SKM-1 treated with dmso at 0.1 percent for 144 hours (cell line): ENCODE results near the gene KCNC3.

Experiments
- DNase-seq: peaks from one replicate; lab custom pipeline; 2025; ENCODE audit not compliant: unreplicated experiment; lab: John Stamatoyannopoulos, UW

The KCNC3 gene

DNA sequence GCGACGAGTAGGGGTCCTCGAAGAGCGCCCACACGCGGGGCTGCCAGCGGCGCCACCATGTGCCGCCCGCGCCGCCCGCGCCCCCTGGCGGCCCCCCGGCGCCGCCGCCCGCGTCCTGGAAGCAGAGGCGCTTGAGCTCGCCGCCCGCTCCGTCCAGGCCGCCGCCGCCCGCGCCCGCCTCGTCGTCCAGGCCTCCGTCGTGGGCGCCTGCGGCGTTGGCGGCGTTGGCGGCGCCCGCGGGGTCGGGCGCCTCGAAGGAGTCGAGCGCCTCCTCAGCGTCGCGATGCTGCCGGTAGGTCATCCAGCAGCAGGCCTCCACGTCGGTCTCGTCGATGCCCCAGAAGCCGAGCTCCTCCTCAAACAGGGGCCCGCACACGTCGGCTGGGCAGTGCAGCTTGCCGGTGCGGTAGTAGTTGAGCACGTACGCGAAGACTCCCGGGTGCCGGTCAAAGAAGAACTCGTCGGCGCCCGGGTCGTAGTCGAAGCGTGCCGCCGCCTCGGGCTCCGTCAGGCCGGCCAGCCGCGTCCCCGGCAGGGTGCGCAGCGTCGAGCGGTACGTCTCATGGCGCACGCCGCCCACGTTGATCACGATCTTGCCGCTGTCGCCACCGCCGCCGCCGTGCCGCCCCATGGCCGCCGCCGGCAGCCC, 829 bp downstream of the KCNC3 start:
- DNase-seq, result no peak

DNA sequence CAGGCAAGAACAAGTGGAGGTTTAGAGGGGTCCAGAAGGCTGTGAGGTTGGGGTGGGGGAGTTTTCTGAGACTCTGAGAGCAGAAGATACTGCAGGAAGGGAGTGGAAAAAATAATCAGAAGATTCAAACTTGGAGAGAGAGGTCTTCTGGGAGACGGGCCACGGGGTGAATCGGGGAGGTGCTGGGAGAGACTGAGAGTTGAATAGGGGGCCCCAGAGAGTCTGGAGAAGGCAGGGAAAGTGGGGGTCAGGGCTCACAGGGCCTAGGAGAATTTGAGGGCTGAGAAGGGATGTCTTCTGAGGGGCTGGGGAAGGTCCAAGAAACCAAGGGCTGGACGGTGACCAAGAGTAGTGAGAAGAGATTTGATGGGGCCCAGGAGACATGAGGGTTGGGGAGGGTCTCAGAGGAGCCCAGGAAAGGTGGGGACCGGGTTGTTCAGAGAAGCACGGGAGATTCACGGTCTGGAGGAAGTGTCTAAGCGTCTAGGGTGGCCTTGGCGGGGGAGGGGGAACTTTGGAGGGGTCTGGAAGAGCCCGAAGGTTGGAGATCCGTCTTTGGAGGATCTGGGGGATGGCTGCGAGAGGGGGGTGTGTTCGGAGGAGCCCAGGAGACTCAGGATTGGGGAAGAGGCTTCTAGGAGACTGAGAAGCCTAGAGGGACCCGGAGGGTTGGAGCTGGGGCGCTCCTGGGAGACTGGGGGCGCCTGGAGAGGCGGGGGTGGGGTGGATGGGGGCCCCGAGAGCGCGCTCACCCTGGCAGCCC, 1.5 kb downstream of the KCNC3 start:
- DNase-seq, result no peak

DNA sequence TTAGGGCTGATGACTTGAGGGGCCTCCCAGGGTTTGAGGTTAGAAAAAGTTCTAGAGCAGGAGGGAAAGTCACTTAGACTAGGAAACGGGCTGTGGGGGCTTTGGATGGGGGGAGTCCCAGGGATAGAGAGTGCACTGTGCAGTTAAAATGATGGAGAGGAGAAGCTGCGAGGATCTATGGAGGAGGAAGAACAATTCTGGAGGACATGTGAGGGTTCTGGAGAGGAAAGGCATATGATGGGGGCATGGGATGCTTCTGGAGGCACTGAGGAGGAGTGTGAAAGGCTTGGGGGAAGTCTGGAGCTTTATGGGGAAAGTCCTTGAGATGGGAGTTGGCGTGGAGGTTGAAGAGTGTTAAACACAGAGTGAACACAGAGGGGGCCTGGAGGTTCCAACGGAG, 2.2 kb downstream of the KCNC3 start:
- no peak for DNase-seq

DNA sequence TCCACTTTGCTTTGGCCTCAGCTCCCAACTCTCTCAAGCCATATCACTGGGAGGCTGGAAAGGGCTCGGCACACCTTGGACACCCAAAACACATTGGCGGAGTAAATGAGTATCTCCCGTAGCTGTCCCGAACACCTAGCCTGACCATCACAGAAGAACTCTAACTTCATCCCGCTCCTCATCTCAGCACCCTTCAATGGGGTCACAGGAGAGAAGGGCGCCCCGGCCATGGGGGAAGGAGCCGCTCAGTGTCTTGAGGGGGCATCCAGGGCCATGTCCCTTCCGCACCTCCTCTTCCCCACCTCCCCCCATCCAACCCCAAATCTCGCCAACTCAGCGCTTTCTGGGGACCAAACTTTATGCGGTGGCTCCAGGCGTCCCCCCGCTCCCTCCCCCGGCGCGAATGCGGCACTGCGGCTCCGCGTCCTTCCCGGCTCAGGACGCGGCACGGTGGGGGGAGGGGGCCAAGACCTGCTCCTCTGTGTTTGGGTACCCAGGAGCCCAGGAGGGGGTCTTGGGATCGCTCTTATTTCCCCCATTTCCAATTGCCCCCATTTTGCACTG, 3.0 kb downstream of the KCNC3 start:
- DNase-seq, result no peak

DNA sequence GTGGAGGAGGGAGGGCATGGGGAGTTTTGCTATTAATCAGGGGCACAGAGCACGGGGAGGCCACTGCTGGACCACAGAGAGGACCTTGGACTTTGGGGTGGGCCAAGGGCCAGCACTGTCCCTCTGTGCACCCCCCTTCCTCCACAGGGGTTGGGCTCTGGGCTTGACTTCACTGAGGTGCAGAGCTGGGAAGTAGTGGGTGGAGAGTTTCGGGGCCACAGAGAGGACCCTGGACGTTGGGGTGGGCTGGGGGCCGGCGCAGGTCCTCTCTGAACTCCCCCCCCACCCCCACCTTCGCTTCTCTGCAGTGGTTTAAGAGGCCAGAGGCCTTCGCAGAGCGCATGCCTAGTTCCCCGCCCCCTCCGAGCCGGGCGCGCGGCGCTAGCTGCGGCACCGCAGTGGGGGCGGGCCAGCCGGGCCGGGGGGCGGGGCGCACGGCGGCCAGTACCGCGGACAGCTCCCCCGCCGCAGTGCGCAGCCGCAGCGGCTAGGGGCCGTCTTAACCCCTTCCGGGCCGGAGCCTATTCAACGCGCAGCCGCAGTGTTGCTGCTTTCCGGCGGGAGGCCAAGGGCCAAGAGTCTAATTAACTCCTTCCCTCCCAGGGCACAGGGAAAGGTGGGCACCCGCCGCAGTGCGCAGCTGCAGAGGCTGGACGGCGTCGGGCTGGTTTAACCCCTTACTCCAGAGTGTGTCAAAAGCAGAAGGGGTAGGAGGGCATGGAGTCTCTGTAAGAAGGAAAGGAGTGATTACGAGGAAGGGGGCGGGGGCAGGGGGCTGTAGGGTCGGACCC, 3.7 kb downstream of the KCNC3 start:
- no peak for DNase-seq

DNA sequence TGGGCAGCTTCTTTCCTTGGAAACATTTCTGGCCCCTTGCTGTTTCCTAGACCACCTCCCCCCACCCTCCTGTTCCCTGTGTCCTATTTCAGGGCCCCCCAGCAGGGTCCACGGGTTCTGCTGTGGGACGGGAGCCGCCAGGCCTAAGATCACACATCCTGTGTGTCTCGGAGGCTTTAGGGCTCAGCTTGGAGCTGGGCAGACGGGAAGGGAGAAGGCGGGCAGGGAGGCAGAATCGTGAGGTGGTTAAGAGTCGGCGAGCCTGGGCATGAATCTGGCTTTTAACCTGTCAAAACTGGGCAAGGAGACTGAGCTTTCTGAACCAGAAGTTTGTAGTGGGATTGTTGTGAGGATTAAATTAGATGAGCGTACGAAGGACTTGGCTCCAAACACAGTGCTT, 4.8 kb downstream of the KCNC3 start:
- no peak for DNase-seq

DNA sequence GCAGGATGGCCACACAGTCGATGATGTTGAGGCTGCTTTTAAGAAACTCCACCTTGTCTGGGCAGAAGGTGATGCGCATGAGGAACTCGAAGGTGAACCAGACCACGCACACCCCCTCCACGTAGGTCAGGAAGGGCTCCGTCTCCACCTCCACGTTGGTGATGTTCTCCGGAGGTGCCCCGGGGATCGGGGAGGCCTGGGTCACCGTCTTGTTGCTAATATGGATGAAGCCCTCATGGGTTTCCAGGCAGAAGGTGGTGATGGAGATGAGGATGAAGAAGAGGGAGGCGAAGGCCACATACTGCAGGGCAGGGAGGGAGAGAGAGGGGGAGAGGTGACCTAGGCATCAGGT, 5.4 kb downstream of the KCNC3 start:
- DNase-seq, result no peak

DNA sequence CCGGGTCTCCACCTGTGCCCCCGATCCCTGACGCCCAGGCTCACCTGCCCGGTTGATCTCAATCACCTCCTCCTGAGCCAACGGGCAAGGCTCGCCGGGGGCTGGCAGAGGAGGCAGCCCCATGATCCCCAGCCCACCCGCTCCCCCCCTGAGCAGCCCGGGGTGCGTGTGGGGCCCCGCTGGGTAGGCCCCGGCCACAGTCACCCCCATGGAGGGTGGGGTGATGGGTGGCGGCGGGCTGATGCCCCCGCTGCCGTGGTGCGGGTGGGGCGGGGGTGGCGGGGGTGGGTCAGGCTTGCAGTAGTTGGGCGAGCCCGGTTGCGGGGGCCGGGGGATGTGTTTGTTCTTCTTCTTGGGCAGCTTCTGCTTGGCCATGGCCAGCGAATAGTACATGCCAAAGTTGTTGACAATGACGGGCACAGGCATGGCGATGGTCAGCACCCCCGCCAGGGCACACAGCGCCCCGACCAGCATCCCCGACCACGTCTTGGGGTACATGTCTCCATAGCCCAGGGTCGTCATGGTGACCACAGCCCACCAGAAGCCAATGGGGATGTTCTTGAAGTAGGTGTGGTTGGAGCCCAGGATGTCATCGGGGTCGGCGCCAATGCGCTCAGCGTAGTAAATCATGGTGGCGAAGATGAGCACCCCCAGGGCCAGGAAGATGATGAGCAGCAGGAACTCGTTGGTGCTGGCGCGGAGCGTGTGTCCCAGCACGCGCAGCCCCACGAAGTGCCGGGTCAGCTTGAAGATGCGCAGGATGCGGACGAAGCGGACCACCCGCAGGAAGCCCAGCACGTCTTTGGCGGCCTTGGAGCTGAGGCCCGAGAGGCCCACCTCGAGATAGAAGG, 6.0 kb downstream of the KCNC3 start:
- no peak for DNase-seq

DNA sequence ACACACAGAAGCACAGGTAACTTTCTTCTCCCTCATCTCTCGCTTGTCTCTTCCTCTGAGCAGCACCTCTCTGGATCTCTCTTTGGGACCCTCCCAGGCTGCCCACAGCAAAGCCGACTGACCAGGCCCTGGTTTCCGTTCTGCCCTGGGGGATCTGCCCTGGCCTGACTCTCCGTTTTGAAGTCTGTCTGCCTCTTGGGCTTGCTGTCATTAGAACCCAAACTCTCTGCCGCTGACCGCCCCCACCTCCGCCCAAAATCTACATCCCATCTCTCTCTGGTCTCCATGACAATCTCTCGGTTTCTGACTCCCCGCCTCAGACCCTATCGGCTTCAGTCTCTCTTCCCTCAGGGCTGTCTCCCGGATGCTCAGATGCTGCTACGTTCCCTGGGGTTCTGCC, 6.9 kb downstream of the KCNC3 start:
- no peak for DNase-seq

DNA sequence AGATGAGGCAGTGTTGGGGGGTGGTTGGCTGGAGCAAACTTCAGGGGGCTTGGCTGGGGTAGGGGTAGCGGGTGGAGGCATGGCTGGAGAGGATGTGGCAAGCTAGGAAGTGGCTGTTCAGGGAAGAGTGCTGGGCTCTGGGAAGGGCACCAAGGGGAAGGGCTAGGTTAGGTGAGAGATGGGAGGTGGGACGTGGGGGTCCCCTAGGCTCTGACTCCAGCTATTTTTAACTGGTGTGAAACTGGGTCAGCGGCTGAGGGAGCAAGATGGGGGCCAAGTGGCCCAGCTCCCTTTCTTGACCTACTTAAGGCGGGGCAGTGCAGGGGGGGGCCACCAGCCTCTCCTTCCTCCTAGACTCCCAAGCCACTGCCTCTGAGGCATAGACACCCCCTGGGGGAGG, 7.3 kb downstream of the KCNC3 start:
- DNase-seq, result no peak

DNA sequence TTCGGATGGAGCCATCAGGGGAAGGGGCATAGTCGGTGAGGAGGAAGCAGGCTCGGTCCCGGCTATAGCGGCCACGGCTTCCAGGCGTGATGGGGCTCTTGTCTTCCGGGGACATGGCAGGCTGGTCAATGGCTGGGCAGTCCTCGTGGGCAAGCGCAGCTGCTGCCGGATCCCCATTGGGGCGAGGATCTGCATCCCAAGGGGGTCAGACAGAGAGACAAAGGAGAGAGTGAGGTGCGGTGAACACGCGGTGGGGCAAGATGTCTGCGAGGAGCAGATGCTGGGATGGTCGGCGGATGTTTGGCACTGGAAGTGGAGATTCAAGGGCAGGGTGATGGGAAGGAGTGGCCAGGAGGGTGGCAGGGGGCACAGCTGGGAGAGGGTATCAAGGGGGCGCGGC, 8.6 kb downstream of the KCNC3 start:
- DNase-seq, result no peak

DNA sequence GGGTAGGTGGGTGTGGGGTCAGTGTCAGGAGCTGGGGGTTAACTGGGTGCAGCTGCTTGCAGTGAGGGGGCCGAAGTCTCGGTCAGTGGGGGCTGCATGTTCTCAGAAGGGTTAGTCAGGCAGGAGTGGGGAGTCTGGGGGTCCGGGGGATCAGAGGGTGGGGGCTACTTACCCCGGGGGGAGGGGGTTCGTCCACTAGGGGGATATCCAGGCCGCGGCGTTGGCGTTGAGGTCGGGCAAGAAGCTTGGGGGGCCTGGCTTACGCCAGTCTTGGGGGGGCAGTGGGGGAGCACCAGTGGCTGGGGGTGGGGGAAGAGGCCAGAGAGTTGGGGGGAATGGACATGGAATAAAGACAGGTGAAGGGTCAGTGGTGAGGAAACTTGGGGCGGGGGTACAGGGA, 9.1 kb downstream of the KCNC3 start:
- no peak for DNase-seq

DNA sequence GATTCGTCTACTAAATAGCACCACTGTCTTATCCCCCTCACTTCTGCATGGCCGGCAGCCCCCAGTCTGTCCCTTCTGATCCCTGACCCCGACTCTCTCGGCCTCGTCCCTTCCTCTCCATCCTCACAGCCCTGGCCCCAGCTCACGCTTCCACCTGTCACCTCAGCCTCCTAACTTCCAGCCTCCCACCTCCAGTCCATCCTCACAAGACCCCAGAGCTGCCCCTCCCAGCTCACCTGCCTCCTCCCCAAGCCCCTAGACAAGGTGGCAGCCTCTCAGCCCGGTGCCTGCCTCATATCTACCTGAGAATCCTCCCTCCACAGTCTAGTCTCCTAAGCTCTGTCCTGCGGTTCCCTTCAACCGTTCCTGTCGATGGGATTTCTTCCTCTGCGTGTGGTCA, 10.0 kb downstream of the KCNC3 start:
- no peak for DNase-seq

DNA sequence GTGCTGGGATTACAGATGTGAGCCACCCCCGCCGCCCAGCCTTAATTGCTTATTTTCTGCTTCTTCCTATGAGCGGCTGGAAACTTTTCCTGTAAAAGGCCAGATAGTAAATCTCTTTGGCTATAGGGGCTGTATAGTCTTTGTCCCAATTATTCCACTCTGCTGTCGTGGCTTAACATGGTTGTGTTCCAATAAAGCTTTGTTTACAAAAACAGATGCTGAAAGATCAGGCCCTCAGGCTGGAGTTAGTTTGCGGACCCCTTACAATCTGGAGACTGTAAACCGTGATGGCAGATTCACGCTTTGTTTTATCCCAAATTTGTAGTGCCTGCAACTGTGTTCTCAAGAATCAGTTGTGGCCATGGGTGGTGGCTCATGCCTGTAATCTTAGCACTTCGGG, 10.7 kb downstream of the KCNC3 start:
- no peak for DNase-seq

DNA sequence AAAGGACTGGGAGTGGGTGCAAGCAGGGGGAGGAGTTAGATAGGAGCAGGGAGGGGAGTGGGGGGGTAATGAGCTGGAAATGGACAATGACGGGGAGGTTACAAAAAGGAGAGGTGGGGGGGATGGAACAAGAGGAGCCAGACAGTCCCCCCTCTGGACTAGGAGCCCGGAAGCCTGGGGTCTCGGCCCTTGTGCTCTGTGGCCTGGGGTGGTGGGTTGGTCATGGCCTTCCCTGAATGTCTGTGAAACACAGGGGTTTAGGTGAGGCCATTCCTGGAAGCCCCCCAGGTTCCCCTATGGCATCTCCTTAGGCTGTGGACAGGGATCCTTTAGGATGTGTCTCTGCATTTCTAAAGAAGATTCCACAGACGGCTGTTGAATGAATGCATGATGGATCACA, 12.1 kb downstream of the KCNC3 start:
- no peak for DNase-seq

DNA sequence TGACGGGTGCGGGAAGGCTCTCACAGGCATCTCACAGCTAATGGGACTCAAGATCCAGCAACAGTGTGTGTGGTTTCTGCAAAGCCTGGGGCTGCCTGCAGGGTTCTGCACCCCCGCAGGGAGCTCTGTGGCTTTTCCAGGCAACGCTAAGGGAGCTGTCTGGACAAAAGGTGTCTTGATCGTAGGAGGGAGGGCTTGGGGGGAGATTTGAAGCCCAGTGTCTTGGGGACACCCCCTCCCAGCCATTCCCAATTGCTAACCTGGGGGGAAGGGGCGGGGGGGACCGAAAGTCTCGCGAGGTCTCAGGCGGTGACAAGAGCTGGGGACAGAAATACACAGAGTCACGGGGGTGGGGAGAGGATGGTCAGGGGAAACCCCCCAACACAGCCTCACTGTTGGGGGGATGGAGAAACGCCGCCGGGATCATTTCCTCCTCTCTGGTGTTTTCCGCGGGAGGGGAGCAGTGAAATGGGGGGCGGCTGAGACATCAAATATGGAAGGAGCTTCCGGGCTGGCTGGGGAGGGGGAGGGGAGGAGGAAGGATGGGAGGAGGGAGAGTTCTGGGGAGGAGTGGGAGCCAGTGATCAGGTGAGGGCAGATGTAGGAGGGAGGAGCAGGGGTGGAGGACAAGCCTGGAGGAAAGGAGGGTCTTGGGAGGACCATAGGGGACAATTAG, 13.3 kb downstream of the KCNC3 start:
- no peak for DNase-seq

DNA sequence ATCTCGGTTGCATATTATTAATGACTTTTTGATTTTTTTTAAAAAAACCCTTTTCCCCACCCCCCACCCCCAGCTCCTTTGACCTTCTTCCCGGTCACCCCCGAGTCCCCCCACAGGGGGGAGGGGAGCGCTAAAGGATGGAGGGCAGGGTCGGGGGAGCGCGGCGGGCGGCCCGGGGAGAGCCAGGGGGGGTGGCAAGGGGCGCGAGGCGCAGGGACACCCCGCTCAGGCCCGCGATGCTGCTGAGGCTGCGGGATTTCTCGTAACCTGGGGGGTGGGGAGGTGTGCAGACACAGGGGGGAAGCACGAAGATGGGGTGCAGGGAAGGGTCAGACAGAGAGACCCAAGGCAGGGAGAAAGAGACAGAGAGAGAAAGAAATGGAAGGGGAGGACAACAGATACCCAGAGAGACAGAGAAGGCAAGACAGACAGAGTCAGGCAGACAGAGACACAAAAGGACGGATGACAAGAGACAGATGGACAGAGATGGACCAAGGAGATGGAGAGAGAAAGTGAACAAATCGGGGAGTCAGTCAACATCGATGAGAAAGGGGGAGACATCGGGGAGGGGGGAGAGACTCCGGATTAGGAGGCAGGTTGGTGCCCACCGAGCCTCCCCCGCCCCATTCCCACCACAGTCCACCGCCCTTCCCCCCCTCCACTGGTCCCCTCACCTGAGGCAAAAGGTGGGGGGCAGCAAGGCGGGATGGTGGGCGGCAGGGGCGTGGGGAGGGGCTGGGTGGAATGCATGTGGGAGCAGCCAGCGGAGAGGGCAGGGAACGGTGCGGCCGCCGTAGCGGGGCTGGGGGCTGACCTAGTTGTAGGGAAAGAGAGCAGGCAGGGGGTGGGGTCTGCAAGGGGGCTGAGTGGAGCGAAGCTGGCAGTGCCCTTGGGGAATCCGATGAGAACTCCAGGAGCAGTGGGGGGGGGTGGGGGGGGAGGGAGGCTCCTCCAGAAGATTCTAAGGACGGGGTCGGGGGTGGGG, 14.2 kb downstream of the KCNC3 start:
- DNase-seq, result no peak

DNA sequence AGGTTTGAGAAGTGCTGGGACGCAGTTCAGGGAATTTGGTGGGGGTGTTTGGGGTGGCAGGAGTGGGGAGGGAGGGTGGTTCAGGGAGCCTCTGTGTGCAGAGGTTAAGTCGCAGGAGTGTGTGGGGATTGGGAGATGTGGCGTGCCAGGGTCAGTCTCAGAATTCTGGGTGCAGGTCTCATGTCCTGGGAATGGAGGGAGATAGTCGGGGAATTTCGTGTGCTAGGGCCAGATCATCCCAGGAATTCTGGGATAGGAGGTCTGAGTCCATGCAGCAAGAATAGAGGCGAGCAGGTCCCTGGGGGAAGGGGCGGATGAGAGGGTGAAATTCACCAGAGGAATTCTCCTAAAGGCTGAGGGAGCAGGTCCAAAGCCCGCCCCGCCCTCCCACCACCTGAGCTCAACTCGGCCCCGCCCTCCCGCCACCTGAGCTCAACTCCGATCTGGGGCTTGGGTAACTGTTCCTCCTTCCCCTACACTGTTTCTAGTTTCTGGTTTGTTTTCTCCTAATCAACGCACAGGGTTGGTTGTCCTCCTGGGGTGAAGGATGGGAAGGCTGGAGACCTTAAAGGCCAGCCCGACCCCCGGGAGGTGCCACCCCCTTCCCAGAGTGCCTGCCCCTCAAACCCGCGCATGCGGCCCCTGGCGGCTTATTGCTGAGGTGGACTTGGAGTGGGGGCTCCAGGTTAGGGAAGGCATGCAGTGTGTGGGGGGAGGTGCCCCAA, 15.2 kb downstream of the KCNC3 start:
- DNase-seq, result no peak
